Measurements from ENCODE around the gene FZR1. TPM values are rescaled to one million over a fixed set of nuclear protein-coding genes. Genes with fewer than 3 reads are reported as not detected.

FZR1 gene
- total RNA-seq, 1 donor from 2014 or later, result 31.0 TPM

DNA sequence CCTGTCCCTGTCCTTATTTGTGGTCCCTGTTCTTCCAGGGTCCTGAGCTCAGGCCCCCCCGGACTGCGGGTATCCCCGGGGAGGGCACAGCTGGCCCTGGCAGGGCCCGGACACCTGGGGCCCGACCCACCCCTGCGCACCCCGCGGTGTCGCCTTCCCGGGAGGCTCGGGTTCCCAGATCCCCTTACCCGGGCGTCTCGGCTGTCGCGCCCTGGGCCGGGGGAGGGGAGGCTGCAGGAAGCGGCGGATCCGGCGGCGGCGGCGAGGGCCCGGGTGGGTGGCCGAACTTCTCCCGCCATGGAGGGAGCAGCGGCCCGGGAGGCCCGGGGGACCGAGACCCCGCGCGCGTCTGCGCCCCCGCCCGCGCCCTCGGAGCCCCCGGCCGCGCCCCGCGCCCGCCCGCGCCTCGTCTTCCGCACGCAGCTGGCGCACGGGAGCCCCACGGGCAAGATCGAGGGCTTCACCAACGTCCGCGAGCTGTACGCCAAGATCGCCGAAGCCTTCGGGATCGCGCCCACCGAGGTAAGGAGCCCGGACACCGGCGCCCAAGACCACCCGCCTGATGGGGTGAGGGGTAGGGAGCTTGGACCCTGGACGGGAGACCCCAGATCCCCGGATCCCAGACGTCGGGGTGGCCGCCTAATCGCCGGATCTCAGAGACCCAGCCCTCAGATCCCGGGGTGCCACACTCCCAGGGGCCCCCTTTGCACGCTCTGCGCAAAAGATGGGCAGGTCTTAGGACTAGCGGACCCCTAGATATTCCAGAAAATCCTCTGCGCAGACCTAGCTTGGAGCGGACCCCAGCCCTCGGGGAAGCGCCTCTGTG lies 79.4 kb downstream of the FZR1 start, which contains the start of gene GIPC3:
Gene GIPC3 (plus strand): TSS at position 178 of the 826 bp plus-strand sequence. CDS start 120 bp downstream, at position 298.
- no peak for DNase-seq (ENCODE audit: low spot score in 2 of 2)
- FAIRE-seq, result no peak

DNA sequence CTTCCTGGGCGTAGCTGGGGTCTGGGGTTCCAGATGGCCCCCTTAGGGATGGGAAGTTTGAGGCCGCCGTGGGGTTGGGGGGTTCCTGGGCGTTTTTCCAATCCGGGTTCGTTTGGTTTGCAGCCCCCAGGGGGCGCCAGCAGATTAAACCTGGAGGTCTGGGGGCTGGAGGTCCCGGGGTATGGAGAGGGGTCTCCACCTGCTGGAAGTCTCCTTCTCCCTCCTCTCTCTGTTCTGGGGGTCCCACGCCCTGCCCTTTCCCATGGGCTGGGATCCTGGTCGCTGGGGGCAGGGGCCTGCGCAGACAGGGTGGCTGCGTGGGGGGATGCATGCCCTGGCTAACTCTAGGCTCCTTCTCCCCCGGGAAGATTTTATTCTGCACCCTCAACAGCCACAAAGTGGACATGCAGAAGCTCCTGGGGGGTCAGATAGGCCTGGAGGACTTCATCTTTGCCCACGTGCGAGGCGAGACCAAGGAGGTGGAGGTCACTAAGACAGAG lies 80.1 kb downstream of the FZR1 start:
- DNase-seq (ENCODE audit: low spot score in 2 of 2) (no peak), FAIRE-seq (no peak)

DNA sequence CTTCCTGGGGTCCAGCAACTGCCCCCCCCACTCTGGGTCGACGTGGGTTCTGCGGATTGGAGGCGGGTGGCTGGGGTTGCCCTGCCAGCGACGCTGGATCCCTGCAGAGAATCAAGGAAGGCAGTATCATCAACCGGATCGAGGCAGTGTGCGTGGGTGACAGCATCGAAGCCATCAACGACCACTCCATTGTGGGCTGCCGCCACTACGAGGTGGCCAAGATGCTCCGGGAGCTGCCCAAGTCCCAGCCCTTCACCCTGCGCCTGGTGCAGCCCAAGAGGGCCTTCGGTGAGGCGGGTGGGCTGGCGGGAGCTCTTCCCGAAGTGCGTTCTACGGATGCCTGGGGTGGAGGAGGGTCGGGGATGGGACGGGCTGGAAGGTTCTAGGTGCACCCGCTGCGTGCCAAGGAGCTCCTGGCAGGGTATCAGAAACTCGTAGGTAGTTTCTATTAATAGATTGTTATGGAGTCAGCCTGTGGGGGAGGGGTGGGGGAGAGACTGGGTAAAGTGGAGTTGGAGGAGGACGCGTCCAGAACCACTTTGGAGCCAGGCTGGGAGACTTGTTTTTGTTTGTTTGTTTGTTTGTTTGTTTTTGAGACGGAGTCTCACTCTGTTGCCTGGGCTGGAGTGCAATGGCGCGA lies 80.7 kb downstream of the FZR1 start:
- DNase-seq (ENCODE audit: low spot score in 2 of 2), result no peak
- no peak for FAIRE-seq

Small RNA genes within 50 kb of the gene (small RNA-seq; reads per million reads assigned to genes)
- gene AC005786.1, result not detected
- gene RF00212, result not detected

Other genes starting within 250 kb of the FZR1 start
- gene NFIC, start 139.7 kb upstream of the FZR1 start, total RNA-seq, result 1.2 TPM
- not detected for gene SMIM24, start 25.8 kb upstream of the FZR1 start, total RNA-seq
- not detected for gene SMIM44, start 22.9 kb upstream of the FZR1 start, total RNA-seq
- gene DOHH, start 5.6 kb upstream of the FZR1 start, total RNA-seq, result 11.8 TPM
- gene TEKTIP1, start 32.9 kb downstream of the FZR1 start, total RNA-seq, result 0.41 TPM
- 35.9 TPM for gene MFSD12, start 51.3 kb downstream of the FZR1 start, total RNA-seq
- 13.9 TPM for gene HMG20B, start 66.6 kb downstream of the FZR1 start, total RNA-seq
- under 0.01 TPM for gene GIPC3, start 79.2 kb downstream of the FZR1 start, total RNA-seq
- 0.41 TPM for gene TBXA2R, start 100.6 kb downstream of the FZR1 start, total RNA-seq
- gene CACTIN, start 120.5 kb downstream of the FZR1 start, total RNA-seq, result 21.6 TPM
- 15.1 TPM for gene PIP5K1C, start 194.2 kb downstream of the FZR1 start, total RNA-seq
- not detected for gene TJP3, start 202.1 kb downstream of the FZR1 start, total RNA-seq